ENCODE results near the gene TUBA8. TPM values are rescaled to one million over a fixed set of nuclear protein-coding genes. Genes with fewer than 3 reads are reported as not detected.

The TUBA8 gene
- total RNA-seq, 1 donor from 2014 or later: 1.8 TPM

GRCh38 chr22:18083406-18083805 lies 27.2 kb upstream of the TUBA8 start:
- Mint-ChIP-seq H3K27me3 (ENCODE audit: unreplicated experiment) (no peaks in the 10 kb centered on the region), H3K9me3 (ENCODE audit: unreplicated experiment) (no peaks in the 10 kb centered on the region), H3K36me3 (ENCODE audit: unreplicated experiment) (peaks cover 34% of the 10 kb centered on the region), H3K4me1 (ENCODE audit: unreplicated experiment) (peaks cover 15% of the 10 kb centered on the region), H3K27ac (ENCODE audit: unreplicated experiment) (no peak overlapping the region), H3K4me3 (ENCODE audit: unreplicated experiment) (no peak overlapping the region)
- no peak for TF ChIP-seq CTCF (IDR thresholded peaks at IDR 0.05)
- no peak for DNase-seq (ENCODE audit: extremely low spot score, unreplicated experiment)

- H3K36me3 Mint-ChIP-seq (ENCODE audit: unreplicated experiment): peaks cover 30% of the 10 kb centered on the region
- no peak for DNase-seq (ENCODE audit: extremely low spot score, unreplicated experiment)
- no peak for TF ChIP-seq CTCF (IDR thresholded peaks at IDR 0.05)
Measured at GRCh38 chr22:18085188-18085587, 25.4 kb upstream of the TUBA8 start.

GRCh38 chr22:18087350-18087855 lies 23.2 kb upstream of the TUBA8 start:
- H3K9me3 Mint-ChIP-seq (ENCODE audit: unreplicated experiment): no peaks in the 10 kb centered on the region
- H3K4me3 Mint-ChIP-seq (ENCODE audit: unreplicated experiment): no peak overlapping the region
- peaks cover 27% of the 10 kb centered on the region for H3K36me3 Mint-ChIP-seq (ENCODE audit: unreplicated experiment)
- H3K4me1 Mint-ChIP-seq (ENCODE audit: unreplicated experiment): peaks cover 2% of the 10 kb centered on the region
- H3K27me3 Mint-ChIP-seq (ENCODE audit: unreplicated experiment): no peaks in the 10 kb centered on the region
- no peak for TF ChIP-seq CTCF (IDR thresholded peaks at IDR 0.05)
- no peak overlapping the region for H3K27ac Mint-ChIP-seq (ENCODE audit: unreplicated experiment)
- DNase-seq (ENCODE audit: extremely low spot score, unreplicated experiment): no peak

More at GRCh38 chr22:18085188-18085587, 25.4 kb upstream of the TUBA8 start:
- H3K9me3 Mint-ChIP-seq (ENCODE audit: unreplicated experiment): no peaks in the 10 kb centered on the region
- H3K27me3 Mint-ChIP-seq (ENCODE audit: unreplicated experiment): no peaks in the 10 kb centered on the region
- no peak overlapping the region for H3K27ac Mint-ChIP-seq (ENCODE audit: unreplicated experiment)
- H3K4me1 Mint-ChIP-seq (ENCODE audit: unreplicated experiment): peaks cover 2% of the 10 kb centered on the region
- H3K4me3 Mint-ChIP-seq (ENCODE audit: unreplicated experiment): no peak overlapping the region

DNA sequence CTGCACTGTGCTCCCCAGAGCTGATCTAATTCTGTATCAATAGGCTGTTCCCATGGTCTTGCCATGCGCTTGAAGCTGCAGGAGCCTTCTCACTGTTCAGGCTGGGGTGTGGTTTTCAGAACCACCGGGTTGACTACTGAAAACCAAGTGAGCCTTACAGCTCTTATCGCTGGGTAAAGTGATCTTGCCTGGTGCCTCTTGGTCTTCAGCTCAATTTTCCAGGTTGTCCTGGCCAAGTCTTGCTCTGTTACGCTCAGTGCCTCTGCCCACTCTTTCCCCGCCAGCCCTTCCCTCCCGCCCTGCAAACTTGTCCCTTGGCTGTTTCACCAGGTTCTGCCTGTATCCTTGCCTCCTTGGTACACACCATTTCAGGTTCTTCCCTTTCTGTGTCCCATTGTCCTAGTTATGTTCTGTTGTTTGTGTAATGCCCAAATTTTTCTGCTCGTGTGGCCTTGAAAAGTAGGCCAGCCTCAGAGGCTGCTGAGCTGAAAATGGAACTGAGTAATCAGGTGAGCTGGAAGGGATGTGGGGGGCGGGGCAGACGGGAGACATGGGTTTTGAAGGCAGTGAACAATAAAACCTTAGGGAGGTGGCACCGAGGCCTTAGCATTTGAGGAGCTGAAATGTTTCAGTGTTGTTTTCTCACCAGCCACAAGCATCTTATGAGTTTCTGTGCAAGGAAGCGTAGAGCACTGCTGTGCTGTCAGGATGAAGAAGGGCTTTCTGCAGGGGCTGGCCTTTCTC lies 21.6 kb upstream of the TUBA8 start:
- TF ChIP-seq CTCF (IDR thresholded peaks at IDR 0.05): no peak
- H3K9me3 Mint-ChIP-seq (ENCODE audit: unreplicated experiment): no peaks in the 10 kb centered on the region
- H3K36me3 Mint-ChIP-seq (ENCODE audit: unreplicated experiment): peaks cover 19% of the 10 kb centered on the region
- no peak overlapping the region for H3K4me3 Mint-ChIP-seq (ENCODE audit: unreplicated experiment)
- H3K4me1 Mint-ChIP-seq (ENCODE audit: unreplicated experiment): no peaks in the 10 kb centered on the region
- DNase-seq (ENCODE audit: extremely low spot score, unreplicated experiment): no peak
- H3K27me3 Mint-ChIP-seq (ENCODE audit: unreplicated experiment): no peaks in the 10 kb centered on the region
- no peak overlapping the region for H3K27ac Mint-ChIP-seq (ENCODE audit: unreplicated experiment)

GRCh38 chr22:18090286-18090685 lies 20.3 kb upstream of the TUBA8 start:
- Mint-ChIP-seq H3K9me3 (ENCODE audit: unreplicated experiment) (no peaks in the 10 kb centered on the region), H3K27ac (ENCODE audit: unreplicated experiment) (no peak overlapping the region), H3K27me3 (ENCODE audit: unreplicated experiment) (no peaks in the 10 kb centered on the region), H3K36me3 (ENCODE audit: unreplicated experiment) (peaks cover 18% of the 10 kb centered on the region), H3K4me1 (ENCODE audit: unreplicated experiment) (no peaks in the 10 kb centered on the region), H3K4me3 (ENCODE audit: unreplicated experiment) (no peak overlapping the region)
- no peak for TF ChIP-seq CTCF (IDR thresholded peaks at IDR 0.05)
- no peak for DNase-seq (ENCODE audit: extremely low spot score, unreplicated experiment)
